ENCODE results near the gene TCF23.
"Not testable (repeated sequence)": the region's sequence is repeated elsewhere in the genome, so short reads cannot be mapped to it uniquely, and the experiment has no call there.

- TF ChIP-seq CTCF (conservative IDR thresholded peaks at IDR 0.05; ENCODE audit: low read depth, low read length); EZH2 (IDR thresholded peaks at IDR 0.05; ENCODE audit: borderline replicate concordance, low read depth, low read length, poor library complexity, severe bottlenecking): not testable (repeated sequence)
Measured at GRCh38 chr2:27110603-27111352, 38.0 kb upstream of the TCF23 start.

Measured in A673 (cell line).